Heart right ventricle (tissue), 16 donors: ENCODE results near the gene HORMAD1. TPM values are rescaled to one million over a fixed set of nuclear protein-coding genes. Genes with fewer than 3 reads are reported as not detected.

Experiments
- ATAC-seq, 8 donors: fragments of 200-7000 bp; cut with Tn5 transposase; one replicate each; pipeline ENCODE4 v1.9.1; 2020; ENCODE audit warnings: mild to moderate bottlenecking in 8 of 8, moderate library complexity in 8 of 8, moderate number of reproducible peaks in 1 of 8
- DNase-seq, 2 donors: peaks; one replicate each; pipeline ENCODE4 v3.0.0-alpha.2; 2020
- H3K27ac ChIP-seq, 10 donors: fragments of 200-600 bp; sonication (generic) in 2 of 10; one replicate each; pipeline versions ENCODE4 v1.5.0 to v1.8.0; 2020 to 2022; ENCODE audit warnings: mild to moderate bottlenecking in 3 of 10
- H3K27me3 ChIP-seq, 7 donors: fragments of 200-600 bp; one replicate each; pipeline ENCODE4 v1.8.0; 2021 to 2022; ENCODE audit warnings: mild to moderate bottlenecking in 2 of 7
- H3K36me3 ChIP-seq, 9 donors: fragments of 200-600 bp; sonication (generic) in 1 of 9; one replicate each; pipeline versions ENCODE4 v1.5.0 to v1.8.0; 2020 to 2022; ENCODE audit warnings: mild to moderate bottlenecking in 2 of 9
- H3K4me1 ChIP-seq, 9 donors: fragments of 200-600 bp; sonication (generic) in 1 of 9; one replicate each; pipeline versions ENCODE4 v1.5.0 to v1.8.0; 2020 to 2022; ENCODE audit warnings: mild to moderate bottlenecking in 4 of 9
- H3K4me3 ChIP-seq, 10 donors: fragments of 200-600 bp; sonication (generic) in 2 of 10; one replicate each; pipeline versions ENCODE4 v1.5.0 to v1.8.0; 2020 to 2022; ENCODE audit warnings: mild to moderate bottlenecking in 7 of 10, moderate library complexity in 2 of 10
- H3K9me3 ChIP-seq, 11 donors: fragments of 200-600 bp in 10 of 11; sonication (generic) in 2 of 11; one replicate each; pipeline versions ENCODE4 v1.5.0 to v1.8.0; 2013 to 2022; ENCODE audit warnings: mild to moderate bottlenecking in 2 of 11, control low read depth in 1 of 11, moderate library complexity in 1 of 11
- CTCF ChIP-seq, 9 donors: fragments of 200-600 bp; sonication (generic) in 2 of 9; IDR thresholded peaks; one replicate each; pipeline versions ENCODE4 v1.5.0 to v1.8.0; 2021 to 2022; ENCODE audit warnings: antibody characterized with exemption in 9 of 9, mild to moderate bottlenecking in 5 of 9, moderate library complexity in 1 of 9
- WGBS, 2 donors: extraction: QIAGEN DNeasy Blood & Tissue Kit; methylation state at CpG; one replicate each; pipeline ENCODE4 v1.1.7; 2013; ENCODE audit warnings: inconsistent platforms in 1 of 2; 5-methylcytosine and 5-hydroxymethylcytosine counted together
- intact Hi-C, 10 donors: fragments of 100-400 bp; cut with DNase I; formaldehyde crosslinking; loops; one replicate each; pipeline versions ENCODE4 v1.11.1 to v1.14.2; 2022
- polyA plus RNA-seq, 2 donors: library from polyadenylated mRNA; stranded (reverse); fragments of 200-250 nt; gene quantifications; one replicate each; pipeline ENCODE4 v1.2.3, GENCODE V29; 2013
- total RNA-seq, 10 donors: library from RNA; stranded (reverse); fragmentation: NEBNext Ultra II Directional in 3 of 10; extraction: Animal tissue kit (Norgen Biotek cat#: 25700) in 3 of 10; gene quantifications; one replicate each; pipeline versions ENCODE4 v1.2.1 to v1.2.4, GENCODE V29; 2021 to 2023
- donor health status: Arrhythmogenic right ventricular cardiomyopathy.
- donor health status: ischemic (EF 13 %, LVEDD 7.1; RV severe dilation, severe dysfunction).
- donor health status: healthy with polysubstance abuse.
- donor health status: DM: no; HTN: yes; CAD: no.
- donor health status: DM: no; HTN: no; CAD: no.
- donor health status: ischemic (EF 25% LVEDD 6.9; RV normal size, moderate dysfunction).
- donor health status: ischemic (EF 25% LVEDD 5.7; RV mildly dilated, moderate dysfunction).
- donor health status: healthy.
- donor health status: DM: yes; HTN: yes; CAD: no.
- donor health status: Ischemic cardiomyopathy.
- donor health status: ischemic (EF 35%, LVEDD 5.7; RV mildly dilated, moderate dysfunction).
- donor health status: nonischemic (EF 11% LVEDD 7.7; RV severe dilation, severe dysfunction).
- donor health status: DM: yes; HTN: yes; CAD: no.
- donor health status: PGD.
- donor health status: ischemic (EF 29% LVEDD 5.4; RV normal size, mild dysfunction).
- donor health status: nonischemic (EF 23%, LVEDD 6.1; RV moderate dilation, normal function).

The HORMAD1 gene
- total and polyA plus RNA-seq, 12 donors, result 0.23 to 0.33 TPM; not detected in 10

GRCh38 chr1:150753416-150753815, 32.7 kb upstream of the HORMAD1 start:
- 96 to 98% methylated on average over 2 of the region's 2 CpGs for whole genome bisulfite sequencing, 2 donors
- Histone ChIP-seq H3K27ac (no peak overlapping the region), H3K27me3 (no peaks in the 10 kb centered on the region), H3K36me3 (peaks cover 0 to 97% (median 5%) of the 10 kb centered on the region in 9 donors), H3K4me1 (no peaks in the 10 kb centered on the region), H3K4me3 (no peak overlapping the region), H3K9me3 (no peaks in the 10 kb centered on the region)
- ATAC-seq (no peak), DNase-seq (no peak)
- intact Hi-C loops, result no loop called here
- TF ChIP-seq CTCF (IDR thresholded peaks at IDR 0.05), result no peak

- WGBS, 2 donors, result 92 to 93% methylated on average over 6 of the region's 6 CpGs
- ATAC-seq, result no peak
- intact Hi-C loops, result no loop called here
- H3K36me3 ChIP-seq, result peaks cover 0 to 97% (median 7%) of the 10 kb centered on the region in 9 donors
- no peak for TF ChIP-seq CTCF (IDR thresholded peaks at IDR 0.05)
- H3K4me1 ChIP-seq, result no peaks in the 10 kb centered on the region
- H3K27me3 ChIP-seq, result no peaks in the 10 kb centered on the region
- H3K4me3 ChIP-seq, result no peak overlapping the region
- H3K9me3 ChIP-seq, result no peaks in the 10 kb centered on the region
- DNase-seq, result no peak
- no peak overlapping the region for H3K27ac ChIP-seq
These were observed 30.7 kb upstream of the HORMAD1 start for GRCh38 chr1:150751443-150751842.

GRCh38 chr1:150749720-150750311, 29.1 kb upstream of the HORMAD1 start:
- H3K27me3 ChIP-seq, result no peaks in the 10 kb centered on the region
- no peak overlapping the region for H3K4me3 ChIP-seq
- intact Hi-C loops, result no loop called here
- no peak overlapping the region for H3K27ac ChIP-seq
- H3K36me3 ChIP-seq, result peaks cover 0 to 97% (median 10%) of the 10 kb centered on the region in 9 donors
- no peak for TF ChIP-seq CTCF (IDR thresholded peaks at IDR 0.05)
- H3K9me3 ChIP-seq, result no peaks in the 10 kb centered on the region
- ATAC-seq (no peak), DNase-seq (no peak)
- H3K4me1 ChIP-seq, result no peaks in the 10 kb centered on the region
- WGBS, 2 donors, result 92 to 93% methylated on average over 8 of the region's 8 CpGs

- no peaks in the 10 kb centered on the region for H3K4me1 ChIP-seq
- no peak for ATAC-seq
- no peaks in the 10 kb centered on the region for H3K9me3 ChIP-seq
- WGBS, 2 donors, result 91 to 93% methylated on average over 12 of the region's 12 CpGs
- TF ChIP-seq CTCF (IDR thresholded peaks at IDR 0.05), result no peak
- DNase-seq, result no peak
- H3K36me3 ChIP-seq, result peaks cover 0 to 93% (median 10%) of the 10 kb centered on the region in 9 donors
- H3K27me3 ChIP-seq, result no peaks in the 10 kb centered on the region
- intact Hi-C loops, result no loop called here
- H3K4me3 ChIP-seq, result no peak overlapping the region
- H3K27ac ChIP-seq, result no peak overlapping the region
These were observed 28.4 kb upstream of the HORMAD1 start for GRCh38 chr1:150748878-150749719.
